Caco-2 (cell line): ENCODE measurements around the gene TMEM151A. TPM values are rescaled to one million over a fixed set of nuclear protein-coding genes. Genes with fewer than 3 reads are reported as not detected.

ENCODE experiments used
- BruUV-seq: library from RNA; stranded (reverse); fragments of 400-500 nt; replicated peaks from 2 replicates; lab custom pipeline; 2021; lab: Mats Ljungman, UMichigan
- CTCF ChIA-PET: fragments of 300-600 bp; sonication (Branson Sonifier 250); formaldehyde crosslinking; loops from one replicate; lab custom pipeline; 2022; ENCODE audit warnings: antibody characterized with exemption; lab: Charles Lee
- POLR2A ChIA-PET: fragments of 300-600 bp; sonication (Branson Sonifier 250); formaldehyde crosslinking; loops from one replicate; lab custom pipeline; 2022; ENCODE audit warnings: antibody characterized with exemption; lab: Charles Lee
- DNase-seq, 2 experiments: peaks; one replicate each; pipeline versions ENCODE4 v3.0.0 to v3.0.0-alpha.2; 2020 to 2022
- H3K27me3 ChIP-seq: replicated peaks from 2 replicates; pipeline ENCODE4 v1.6.0; 2011; ENCODE audit warnings: low read length; ENCODE audit not compliant: control insufficient read depth, insufficient read depth
- H3K36me3 ChIP-seq: 2 replicates; pipeline ENCODE4 v1.5.1; 2011; ENCODE audit warnings: low read length; ENCODE audit not compliant: control insufficient read depth, insufficient read depth
- H3K4me1 ChIP-seq: fragments of 250-450 bp; sonication (Bioruptor Pico); 2 replicates; pipeline ENCODE4 v1.5.1; 2020; ENCODE audit warnings: mild to moderate bottlenecking
- H3K4me3 ChIP-seq: 2 replicates; pipeline ENCODE4 v1.5.1; 2011; ENCODE audit warnings: low read depth, mild to moderate bottlenecking, control low read depth, low read length
- H3K9me3 ChIP-seq: fragments of 250-450 bp; sonication (Bioruptor Pico); 2 replicates; pipeline ENCODE4 v1.5.1; 2020; ENCODE audit warnings: mild to moderate bottlenecking, moderate library complexity
- H3K27ac Mint-ChIP-seq: one replicate; pipeline ENCODE4 v1.8.0; 2022; ENCODE audit warnings: mixed read lengths; ENCODE audit not compliant: unreplicated experiment
- H3K27me3 Mint-ChIP-seq: one replicate; pipeline ENCODE4 v1.8.0; 2022; ENCODE audit warnings: mixed read lengths; ENCODE audit not compliant: insufficient read depth, unreplicated experiment
- H3K36me3 Mint-ChIP-seq: one replicate; pipeline ENCODE4 v1.8.0; 2022; ENCODE audit warnings: mild to moderate bottlenecking, mixed read lengths; ENCODE audit not compliant: insufficient read depth, unreplicated experiment
- H3K4me1 Mint-ChIP-seq: one replicate; pipeline ENCODE4 v1.8.0; 2022; ENCODE audit warnings: low read depth, mixed read lengths; ENCODE audit not compliant: unreplicated experiment
- H3K4me3 Mint-ChIP-seq: one replicate; pipeline ENCODE4 v1.8.0; 2022; ENCODE audit warnings: mild to moderate bottlenecking, moderate library complexity, mixed read lengths; ENCODE audit not compliant: unreplicated experiment
- H3K9me3 Mint-ChIP-seq: one replicate; pipeline ENCODE4 v1.8.0; 2022; ENCODE audit warnings: mixed read lengths; ENCODE audit not compliant: unreplicated experiment
- CTCF ChIP-seq, 2 experiments: fragments of 200-600 bp in 1 of 2; IDR thresholded peaks; 1 replicate in 1 of 2; 2 replicates in 1 of 2; pipeline versions ENCODE4 v1.5.1 to v1.8.0; 2011 to 2022; ENCODE audit warnings: antibody characterized with exemption in 1 of 2, control low read depth in 1 of 2, inconsistent platforms in 1 of 2, low read depth in 1 of 2, low read length in 1 of 2, mild to moderate bottlenecking in 1 of 2, moderate library complexity in 1 of 2; ENCODE audit not compliant: insufficient read depth in 1 of 2, severe bottlenecking in 1 of 2, unreplicated experiment in 1 of 2
- intact Hi-C: fragments of 100-400 bp; cut with micrococcal nuclease; formaldehyde crosslinking; loops from one replicate; pipeline ENCODE4 v1.10.0; 2022; ENCODE audit not compliant: unreplicated experiment
- total RNA-seq: library from RNA; stranded (reverse); gene quantifications from 2 replicates; pipeline ENCODE4 v1.2.3, GENCODE V29; 2022

The TMEM151A gene
- total RNA-seq, 1 experiment from 2014 or later = 0.68 TPM

DNA sequence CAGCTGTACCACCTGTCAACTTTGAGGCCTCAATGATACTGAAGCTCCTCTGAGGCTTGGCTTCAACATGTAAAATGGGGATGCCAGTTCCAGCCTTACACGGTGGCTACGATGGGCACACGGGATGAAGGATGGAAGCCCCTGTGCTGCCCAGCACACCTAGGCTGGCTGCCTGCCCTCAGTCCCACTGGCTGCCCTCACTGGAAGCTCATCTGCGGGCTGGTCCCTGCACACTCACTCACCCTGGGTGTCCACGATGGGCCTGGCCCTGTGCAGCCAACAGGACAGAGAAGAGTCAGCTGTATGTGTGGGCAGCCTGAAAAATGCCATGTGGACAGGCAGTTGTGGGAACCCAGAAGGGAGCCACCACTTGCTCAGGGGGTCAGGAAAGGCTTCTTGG lies 5.0 kb upstream of the TMEM151A start:
- H3K9me3 ChIP-seq = no peaks in the 10 kb centered on the region
- H3K27me3 ChIP-seq = no peaks in the 10 kb centered on the region
- Mint-ChIP-seq H3K27me3 (no peaks in the 10 kb centered on the region), H3K4me1 (peaks cover 15% of the 10 kb centered on the region), H3K9me3 (no peaks in the 10 kb centered on the region), H3K4me3 (peak overlapping the region; percentile 16), H3K36me3 (peaks cover 36% of the 10 kb centered on the region), H3K27ac (no peak overlapping the region)
- no peak overlapping the region for H3K4me3 ChIP-seq
- peaks cover 5% of the 10 kb centered on the region; the same call in 1 of the 2 replicates for H3K36me3 ChIP-seq
- no peak for TF ChIP-seq CTCF (IDR thresholded peaks at IDR 0.05; ENCODE audit: insufficient read depth in 1 of 2, low read depth in 1 of 2, low read length in 1 of 2, severe bottlenecking in 1 of 2, unreplicated experiment in 1 of 2)
- BruUV-seq = no TSS peak
- peaks cover 19% of the 10 kb centered on the region for H3K4me1 ChIP-seq
- ChIA-PET CTCF (interaction anchor here (0.6 kb wide), 1 partner anchor 208 kb away, joined by 3 read pairs; no protein-coding TSS in a partner anchor), POLR2A (no interaction called here)
- no peak for DNase-seq
- intact Hi-C loops = no loop called here

- no peaks in the 10 kb centered on the region for H3K9me3 Mint-ChIP-seq
- peaks cover 31% of the 10 kb centered on the region for H3K36me3 Mint-ChIP-seq
- H3K27me3 Mint-ChIP-seq = peaks cover under 1% of the 10 kb centered on the region
- TF ChIP-seq CTCF (IDR thresholded peaks at IDR 0.05; ENCODE audit: insufficient read depth in 1 of 2, low read depth in 1 of 2, low read length in 1 of 2, severe bottlenecking in 1 of 2, unreplicated experiment in 1 of 2) = no peak
- no peak for DNase-seq
- Histone ChIP-seq H3K36me3 (peaks cover 5% of the 10 kb centered on the region; the same call in 1 of the 2 replicates), H3K4me3 (peak overlapping the region; percentile 63), H3K9me3 (no peaks in the 10 kb centered on the region), H3K27me3 (no peaks in the 10 kb centered on the region), H3K4me1 (peaks cover 21% of the 10 kb centered on the region)
- BruUV-seq = no TSS peak
- H3K4me3 Mint-ChIP-seq = peak overlapping the region; percentile 87
- ChIA-PET CTCF (no interaction called here), POLR2A (no interaction called here)
- H3K4me1 Mint-ChIP-seq = peaks cover 15% of the 10 kb centered on the region
- intact Hi-C loops = no loop called here
- H3K27ac Mint-ChIP-seq = peak overlapping the region; percentile 94
Observed at GRCh38 chr11:66287211-66287888, 4.3 kb upstream of the TMEM151A start.

DNA sequence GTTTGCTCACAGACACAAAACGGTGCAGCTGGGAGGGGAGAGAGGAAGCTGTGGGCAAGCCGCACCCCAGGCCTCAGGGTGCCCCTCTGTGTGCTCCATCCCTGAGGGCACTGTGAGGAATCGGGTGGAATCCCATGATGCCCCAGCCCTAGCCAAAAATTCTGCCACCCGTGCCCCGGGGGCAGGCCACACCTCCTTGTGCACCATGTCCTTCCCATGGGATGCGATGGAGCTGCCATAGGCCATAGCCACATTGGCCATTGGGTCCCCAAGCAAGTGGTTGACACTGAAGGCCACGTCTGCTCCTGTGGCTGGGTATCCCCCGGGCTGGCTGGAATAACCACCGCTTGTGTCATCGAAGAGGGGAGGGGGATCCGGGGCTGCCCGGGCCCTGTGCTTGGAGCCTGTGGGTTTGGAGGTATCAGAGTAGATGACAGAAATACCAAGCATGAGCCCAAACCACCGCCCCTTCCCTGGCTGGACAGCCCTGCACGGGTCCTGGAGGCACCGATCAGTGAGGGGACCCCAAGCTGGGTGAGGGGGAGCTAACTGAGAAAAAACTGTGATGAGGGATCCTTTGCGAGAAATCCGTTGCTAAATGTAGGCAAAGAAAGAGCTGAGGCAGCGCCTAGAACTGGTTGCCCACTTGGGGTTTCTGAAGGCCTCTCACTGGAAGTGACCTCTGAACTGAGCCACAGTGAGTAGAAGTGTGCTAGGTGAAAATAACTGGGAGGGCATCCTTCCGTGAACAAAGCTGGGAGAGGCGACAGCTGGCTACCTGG lies 3.6 kb upstream of the TMEM151A start:
- intact Hi-C loops = loop anchor here (2.0 kb wide), 1 partner anchor 41 kb away; no protein-coding TSS in a partner anchor
- no peaks in the 10 kb centered on the region for H3K9me3 ChIP-seq
- H3K27me3 Mint-ChIP-seq = peaks cover 6% of the 10 kb centered on the region
- peaks cover 23% of the 10 kb centered on the region for H3K4me1 ChIP-seq
- no peak for TF ChIP-seq CTCF (IDR thresholded peaks at IDR 0.05; ENCODE audit: insufficient read depth in 1 of 2, low read depth in 1 of 2, low read length in 1 of 2, severe bottlenecking in 1 of 2, unreplicated experiment in 1 of 2)
- H3K9me3 Mint-ChIP-seq = no peaks in the 10 kb centered on the region
- BruUV-seq = TSS peak; percentile 33
- peaks cover 5% of the 10 kb centered on the region; the same call in 1 of the 2 replicates for H3K36me3 ChIP-seq
- peak overlapping the region; percentile 94 for H3K27ac Mint-ChIP-seq
- no peaks in the 10 kb centered on the region; the same call in 1 of the 2 replicates for H3K27me3 ChIP-seq
- H3K36me3 Mint-ChIP-seq = peaks cover 25% of the 10 kb centered on the region
- H3K4me3 ChIP-seq = peak overlapping the region; percentile 63
- H3K4me3 Mint-ChIP-seq = peak overlapping the region; percentile 87
- H3K4me1 Mint-ChIP-seq = peaks cover 22% of the 10 kb centered on the region
- peak in 1 of 2 experiments; percentile 43 for DNase-seq
- ChIA-PET CTCF (interaction anchor here (1.3 to 2.6 kb wide), 3 partner anchors 20 to 26 kb away, joined by 3 to 43 read pairs (median 7); no protein-coding TSS in a partner anchor), POLR2A (interaction anchor here (0.6 to 1.9 kb wide), 3 partner anchors 24 to 350 kb away, joined by 3 to 34 read pairs (median 6); partner anchors contain the start of gene RBM4)
